GM12878 (cell line): ENCODE measurements around the gene RAB43. TPM values are rescaled to one million over a fixed set of nuclear protein-coding genes. Genes with fewer than 3 reads are reported as not detected.

ENCODE experiments used
- ATAC-seq: fragments of 200-7000 bp; cut with Tn5 transposase; 3 replicates; pipeline ENCODE4 v1.9.1; 2020; ENCODE audit warnings: mild to moderate bottlenecking, moderate library complexity
- BruUV-seq: library from RNA; stranded (reverse); fragments of 400-500 nt; replicated peaks from 2 replicates; lab custom pipeline; 2021; lab: Mats Ljungman, UMichigan
- CTCF ChIA-PET: fragments of 300-600 bp; sonication (Branson Sonifier 250); formaldehyde crosslinking; extraction: SDS; loops from one replicate; lab custom pipeline; 2021; ENCODE audit warnings: inconsistent platforms; lab: Yijun Ruan, JAX
- POLR2A ChIA-PET: fragments of 350-600 bp; formaldehyde crosslinking; extraction: SDS; loops from one replicate; lab custom pipeline; 2021; ENCODE audit warnings: inconsistent platforms; lab: Charles Lee
- RAD21 ChIA-PET: fragments of 300-600 bp; sonication (Branson Sonifier 250); formaldehyde crosslinking; loops from one replicate; lab custom pipeline; 2023; ENCODE audit warnings: antibody characterized with exemption; ENCODE audit not compliant: unreplicated experiment; lab: Charles Lee
- SMC1A ChIA-PET: fragments of 300-600 bp; sonication (Branson Sonifier 250); formaldehyde crosslinking; loops from one replicate; lab custom pipeline; 2023; ENCODE audit not compliant: unreplicated experiment, uncharacterized antibody; lab: Charles Lee
- DNase-seq: peaks from one replicate; pipeline ENCODE4 v3.0.0-alpha.2; 2011; ENCODE audit warnings: low read depth, low spot score
- FAIRE-seq: peaks from 3 replicates; lab custom pipeline; 2011; peaks lifted over from hg19 to GRCh38; lab: Jason Lieb, UNC
- H2AFZ ChIP-seq: 2 replicates; pipeline ENCODE4 v1.6.0; 2011; ENCODE audit warnings: low read depth, low read length, control low read depth; ENCODE audit not compliant: control insufficient read depth
- H3K27ac ChIP-seq: 2 replicates; pipeline ENCODE4 v1.5.1; 2011; ENCODE audit warnings: control low read depth; ENCODE audit not compliant: control insufficient read depth, insufficient read depth
- H3K27me3 ChIP-seq, 2 experiments: replicated peaks in 1 of 2; 2 replicates each; pipeline versions ENCODE4 v1.6.0 to v1.6.1; 2011; ENCODE audit warnings: low read length in 1 of 2; ENCODE audit not compliant: control insufficient read depth in 2 of 2, insufficient read depth in 2 of 2
- H3K36me3 ChIP-seq, 2 experiments: 2 replicates each; pipeline ENCODE4 v1.5.1; 2011; ENCODE audit warnings: low read length in 1 of 2; ENCODE audit not compliant: control insufficient read depth in 2 of 2, insufficient read depth in 2 of 2
- H3K4me1 ChIP-seq: 2 replicates; pipeline ENCODE4 v1.6.1; 2011; ENCODE audit warnings: mild to moderate bottlenecking, low read length, moderate library complexity, mixed read lengths; ENCODE audit not compliant: control insufficient read depth, insufficient read depth
- H3K4me2 ChIP-seq: 2 replicates; pipeline ENCODE4 v1.6.0; 2011; ENCODE audit warnings: control low read depth; ENCODE audit not compliant: control insufficient read depth, insufficient read depth
- H3K4me3 ChIP-seq: fragments of 200-600 bp; sonication (generic); 2 replicates; pipeline ENCODE4 v1.5.1; 2016
- H3K79me2 ChIP-seq: 2 replicates; pipeline ENCODE4 v1.6.0; 2011; ENCODE audit warnings: low read length; ENCODE audit not compliant: control insufficient read depth, insufficient read depth
- H3K9ac ChIP-seq: 2 replicates; pipeline ENCODE4 v1.8.0; 2011; ENCODE audit warnings: low read length, control low read depth, mixed read lengths; ENCODE audit not compliant: control insufficient read depth, insufficient read depth
- H3K9me3 ChIP-seq: replicated peaks from 3 replicates; pipeline ENCODE4 v1.5.1; 2011; ENCODE audit warnings: mild to moderate bottlenecking, low read length; ENCODE audit not compliant: control insufficient read depth, insufficient read depth
- H4K20me1 ChIP-seq: 2 replicates; pipeline ENCODE4 v1.6.0; 2011; ENCODE audit not compliant: control insufficient read depth, insufficient read depth
- ESRRA ChIP-seq: IDR thresholded peaks from 2 replicates; pipeline ENCODE4 v1.6.1; 2012; ENCODE audit warnings: mild to moderate bottlenecking, low read length, improper control_type of control experiment
- JUNB ChIP-seq: IDR thresholded peaks from 2 replicates; pipeline ENCODE4 v1.6.1; 2016; ENCODE audit warnings: antibody characterized with exemption, mild to moderate bottlenecking
- MEF2B ChIP-seq: fragments of 450-650 bp; IDR thresholded peaks from 2 replicates; pipeline ENCODE4 v1.6.1; 2018; ENCODE audit warnings: mild to moderate bottlenecking, moderate library complexity; ENCODE audit not compliant: partially characterized antibody, poor library complexity, severe bottlenecking
- NR2F1 ChIP-seq: fragments of 450-650 bp; conservative IDR thresholded peaks from 2 replicates; pipeline ENCODE4 v1.6.1; 2017; ENCODE audit warnings: mild to moderate bottlenecking
- POLR2AphosphoS2 ChIP-seq: IDR thresholded peaks from 2 replicates; pipeline ENCODE4 v1.6.1; 2011; ENCODE audit warnings: low read depth, mild to moderate bottlenecking, low read length, improper control_type of control experiment, moderate library complexity
- TAF1 ChIP-seq: IDR thresholded peaks from 2 replicates; pipeline ENCODE4 v1.6.1; 2011; ENCODE audit warnings: mild to moderate bottlenecking, low read depth, low read length, borderline replicate concordance
- TBL1XR1 ChIP-seq: IDR thresholded peaks from 2 replicates; pipeline ENCODE4 v1.6.1; 2012; ENCODE audit warnings: low read depth, low read length, improper control_type of control experiment
- TCF7 ChIP-seq: IDR thresholded peaks from 2 replicates; pipeline ENCODE4 v1.6.1; 2014; ENCODE audit warnings: antibody characterized with exemption, borderline replicate concordance
- ZBED1 ChIP-seq: IDR thresholded peaks from 2 replicates; pipeline ENCODE4 v1.6.1; 2016; ENCODE audit warnings: borderline replicate concordance
- ZNF207 ChIP-seq: fragments of 450-650 bp; IDR thresholded peaks from 2 replicates; pipeline ENCODE4 v1.6.1; 2014; ENCODE audit warnings: antibody characterized with exemption, mild to moderate bottlenecking, borderline replicate concordance
- ZNF217 ChIP-seq: fragments of 450-650 bp; IDR thresholded peaks from 2 replicates; pipeline ENCODE4 v1.6.1; 2017; ENCODE audit warnings: antibody characterized with exemption, mild to moderate bottlenecking
- WGBS: methylation state at CpG from one replicate; pipeline ENCODE4 v1.1.6; 2016; ENCODE audit warnings: low lambda C conversion rate; ENCODE audit not compliant: insufficient replicate concordance, insufficient coverage; ENCODE audit errors: missing lambda C conversion rate; 5-methylcytosine and 5-hydroxymethylcytosine counted together
- in situ Hi-C: fragments of 300-500 bp; cut with MboI; formaldehyde crosslinking; loops from 9 replicates; pipeline ENCODE4 v1.14.3; 2018; ENCODE audit warnings: mixed read lengths
- intact Hi-C: fragments of 100-400 bp; cut with micrococcal nuclease; formaldehyde crosslinking; loops from one replicate; pipeline ENCODE4 v1.14.2; 2022; ENCODE audit not compliant: unreplicated experiment
- polyA plus RNA-seq, 11 experiments: library from polyadenylated mRNA; depleted of rRNA in 4 of 11; unstranded in 6 of 11; stranded (reverse) in 5 of 11; fragments of >200 nt; fragmentation: Nextera tagmentation in 4 of 11; fragmentation: Illumina TruSeq in 1 of 11; extraction: Ambion mirVana in 4 of 11; extraction: Trizol in 1 of 11; gene quantifications; 1 replicate in 1 of 11; 2 replicates in 10 of 11; pipeline versions ENCODE4 v1.2.1 to v1.2.3, GENCODE V29; 2011 to 2016; ENCODE audit warnings: inconsistent platforms in 2 of 11, missing spikeins in 2 of 11, low read depth in 1 of 11
- total RNA-seq, 4 experiments: library from RNA; depleted of rRNA in 3 of 4; stranded (reverse); fragments of >200 nt in 3 of 4; fragmentation: Illumina TruSeq in 1 of 4; extraction: Trizol in 1 of 4; gene quantifications; 2 replicates each; pipeline versions ENCODE4 v1.2.1 to v1.2.3, GENCODE V29; 2013 to 2021
- TF ChIP-seq, protein P1 (sequence below): fragments of 450-650 bp; IDR thresholded peaks from 2 replicates; pipeline ENCODE4 v1.6.1; 2018; ENCODE audit warnings: mild to moderate bottlenecking, low read depth, moderate library complexity; ENCODE audit not compliant: partially characterized antibody
- TF ChIP-seq, protein P2 (sequence below): fragments of 450-650 bp; IDR thresholded peaks from 2 replicates; pipeline ENCODE4 v1.6.1; 2017; ENCODE audit warnings: mild to moderate bottlenecking, low read depth, inconsistent platforms; ENCODE audit not compliant: poor library complexity, severe bottlenecking

Gene RAB43
- total and polyA plus RNA-seq, 10 of the 15 experiments (the other 5 are each of a cell fraction or from before 2014, with no cell fraction given) = 0.08 to 14.0 (median 4.0) TPM

DNA sequence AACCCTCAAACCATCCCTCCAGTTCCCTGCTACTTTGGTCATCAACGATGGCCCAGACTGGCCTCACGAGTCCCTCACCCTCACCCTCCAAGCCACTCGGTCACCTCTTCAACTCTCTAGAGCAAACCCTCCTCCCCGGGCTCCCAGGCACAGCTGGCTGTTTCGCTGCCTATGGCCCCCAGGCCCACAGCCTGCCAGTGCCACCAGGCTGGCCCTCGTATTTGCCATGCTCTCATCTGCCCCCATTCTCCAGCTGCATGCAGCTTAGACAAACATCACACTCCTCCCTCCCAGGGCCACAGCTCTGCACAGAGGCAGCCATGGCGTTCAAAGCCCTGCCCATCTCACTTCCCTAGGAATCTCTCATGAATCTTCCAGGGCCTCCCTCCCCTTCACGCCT is 13.8 kb downstream of the RAB43 start:
- no peaks in the 10 kb centered on the region for H3K4me1 ChIP-seq
- RAD21 ChIA-PET = no interaction called here
- BruUV-seq = no TSS peak
- TF ChIP-seq NR2F1 (no peak), ZNF217 (no peak), ZBED1 (no peak), ESRRA (no peak)
- TF ChIP-seq, all 136 proteins: peak for 0
- intact Hi-C loops (no loop called here), in situ Hi-C loops (no loop called here)
- Histone ChIP-seq H3K4me3 (no peak overlapping the region), H3K27me3 (no peaks in the 10 kb centered on the region), H4K20me1 (no peaks in the 10 kb centered on the region), H3K4me2 (no peak overlapping the region), H3K36me3 (peaks cover 0 to 8% of the 10 kb centered on the region in 2 experiments; a peak in 1 of 4 replicates), H3K9ac (no peak overlapping the region), H3K27ac (no peak overlapping the region), H3K79me2 (no peaks in the 10 kb centered on the region), H2AFZ (no peak overlapping the region), H3K9me3 (no peaks in the 10 kb centered on the region)
- WGBS = 91% methylated on average over 8 of the region's 8 CpGs
- ATAC-seq (no peak), DNase-seq (no peak), FAIRE-seq (no peak)
- CTCF ChIA-PET = no interaction called here
- POLR2A ChIA-PET = no interaction called here
- SMC1A ChIA-PET = no interaction called here

DNA sequence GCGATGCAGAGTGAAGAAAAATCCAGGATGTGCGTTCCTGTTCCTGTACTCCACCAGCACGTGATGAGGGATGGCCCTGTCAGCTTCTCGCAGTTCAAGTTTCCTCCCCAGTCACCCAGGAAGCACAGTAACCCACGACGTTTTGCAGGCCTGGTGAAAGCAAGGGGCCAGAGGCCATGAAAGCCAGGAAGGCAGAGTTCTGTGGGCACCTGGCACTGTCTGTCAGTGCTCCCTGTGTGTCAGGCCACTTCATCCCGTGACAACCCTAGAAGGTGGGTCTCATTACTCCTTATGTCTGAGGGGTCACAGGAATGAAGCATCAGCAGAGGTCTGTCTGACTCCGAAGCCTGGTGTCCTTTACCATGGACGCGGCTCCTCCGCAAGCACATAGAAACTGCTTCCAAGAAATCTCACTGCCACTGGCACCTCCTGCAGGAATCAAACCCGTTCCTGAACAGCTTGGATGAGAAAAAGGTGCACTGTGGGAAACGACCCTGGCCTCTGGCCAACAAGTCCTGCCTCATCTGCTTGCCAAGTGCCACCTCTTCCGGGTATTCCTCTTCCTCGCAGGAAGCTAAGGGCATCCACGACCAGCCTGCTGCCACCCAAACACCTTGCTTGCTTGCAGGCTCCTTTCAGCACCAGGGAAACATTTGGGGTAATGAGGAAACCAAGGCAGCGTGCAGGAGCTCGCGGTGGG is 14.6 kb downstream of the RAB43 start:
- Histone ChIP-seq H2AFZ (no peak overlapping the region), H3K36me3 (peaks cover 0 to 8% of the 10 kb centered on the region in 2 experiments; a peak in 1 of 4 replicates), H3K79me2 (no peaks in the 10 kb centered on the region), H3K4me1 (no peaks in the 10 kb centered on the region), H3K4me2 (no peak overlapping the region), H3K9ac (no peak overlapping the region), H3K27me3 (no peaks in the 10 kb centered on the region), H3K4me3 (no peak overlapping the region), H3K9me3 (no peaks in the 10 kb centered on the region), H3K27ac (no peak overlapping the region), H4K20me1 (no peaks in the 10 kb centered on the region)
- ATAC-seq = no peak
- no peak for DNase-seq
- 83% methylated on average over 19 of the region's 19 CpGs for WGBS
- ChIA-PET SMC1A (no interaction called here), RAD21 (no interaction called here), POLR2A (no interaction called here), CTCF (interaction anchor here (1.6 kb wide), 1 partner anchor 53 kb away, joined by 5 read pairs; no protein-coding TSS in a partner anchor)
- FAIRE-seq = no peak
- in situ Hi-C loops = no loop called here
- intact Hi-C loops = no loop called here
- BruUV-seq = no TSS peak
- TF ChIP-seq POLR2AphosphoS2 = no peak
- no peak for TF ChIP-seq TBL1XR1
- TF ChIP-seq, protein P1, sequence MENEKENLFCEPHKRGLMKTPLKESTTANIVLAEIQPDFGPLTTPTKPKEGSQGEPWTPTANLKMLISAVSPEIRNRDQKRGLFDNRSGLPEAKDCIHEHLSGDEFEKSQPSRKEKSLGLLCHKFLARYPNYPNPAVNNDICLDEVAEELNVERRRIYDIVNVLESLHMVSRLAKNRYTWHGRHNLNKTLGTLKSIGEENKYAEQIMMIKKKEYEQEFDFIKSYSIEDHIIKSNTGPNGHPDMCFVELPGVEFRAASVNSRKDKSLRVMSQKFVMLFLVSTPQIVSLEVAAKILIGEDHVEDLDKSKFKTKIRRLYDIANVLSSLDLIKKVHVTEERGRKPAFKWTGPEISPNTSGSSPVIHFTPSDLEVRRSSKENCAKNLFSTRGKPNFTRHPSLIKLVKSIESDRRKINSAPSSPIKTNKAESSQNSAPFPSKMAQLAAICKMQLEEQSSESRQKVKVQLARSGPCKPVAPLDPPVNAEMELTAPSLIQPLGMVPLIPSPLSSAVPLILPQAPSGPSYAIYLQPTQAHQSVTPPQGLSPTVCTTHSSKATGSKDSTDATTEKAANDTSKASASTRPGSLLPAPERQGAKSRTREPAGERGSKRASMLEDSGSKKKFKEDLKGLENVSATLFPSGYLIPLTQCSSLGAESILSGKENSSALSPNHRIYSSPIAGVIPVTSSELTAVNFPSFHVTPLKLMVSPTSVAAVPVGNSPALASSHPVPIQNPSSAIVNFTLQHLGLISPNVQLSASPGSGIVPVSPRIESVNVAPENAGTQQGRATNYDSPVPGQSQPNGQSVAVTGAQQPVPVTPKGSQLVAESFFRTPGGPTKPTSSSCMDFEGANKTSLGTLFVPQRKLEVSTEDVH = no peak
- TF ChIP-seq, protein P2, sequence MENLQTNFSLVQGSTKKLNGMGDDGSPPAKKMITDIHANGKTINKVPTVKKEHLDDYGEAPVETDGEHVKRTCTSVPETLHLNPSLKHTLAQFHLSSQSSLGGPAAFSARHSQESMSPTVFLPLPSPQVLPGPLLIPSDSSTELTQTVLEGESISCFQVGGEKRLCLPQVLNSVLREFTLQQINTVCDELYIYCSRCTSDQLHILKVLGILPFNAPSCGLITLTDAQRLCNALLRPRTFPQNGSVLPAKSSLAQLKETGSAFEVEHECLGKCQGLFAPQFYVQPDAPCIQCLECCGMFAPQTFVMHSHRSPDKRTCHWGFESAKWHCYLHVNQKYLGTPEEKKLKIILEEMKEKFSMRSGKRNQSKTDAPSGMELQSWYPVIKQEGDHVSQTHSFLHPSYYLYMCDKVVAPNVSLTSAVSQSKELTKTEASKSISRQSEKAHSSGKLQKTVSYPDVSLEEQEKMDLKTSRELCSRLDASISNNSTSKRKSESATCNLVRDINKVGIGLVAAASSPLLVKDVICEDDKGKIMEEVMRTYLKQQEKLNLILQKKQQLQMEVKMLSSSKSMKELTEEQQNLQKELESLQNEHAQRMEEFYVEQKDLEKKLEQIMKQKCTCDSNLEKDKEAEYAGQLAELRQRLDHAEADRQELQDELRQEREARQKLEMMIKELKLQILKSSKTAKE = no peak
- TF ChIP-seq TAF1 = no peak
- TF ChIP-seq ZNF207 = no peak
- TF ChIP-seq MEF2B = no peak
- TF ChIP-seq JUNB = no peak
- TF ChIP-seq TCF7 = no peak
